DLD1 (cell line): Measurements from ENCODE around the gene KRT72.
"Not testable (repeated sequence)": the region's sequence is repeated elsewhere in the genome, so short reads cannot be mapped to it uniquely, and the experiment has no call there.

Source experiments
- in situ Hi-C: cut with HindIII; loops from 2 replicates; pipeline ENCODE4 v1.10.0; 2017; ENCODE audit warnings: low sequenced_read_pairs

The KRT72 gene

DNA sequence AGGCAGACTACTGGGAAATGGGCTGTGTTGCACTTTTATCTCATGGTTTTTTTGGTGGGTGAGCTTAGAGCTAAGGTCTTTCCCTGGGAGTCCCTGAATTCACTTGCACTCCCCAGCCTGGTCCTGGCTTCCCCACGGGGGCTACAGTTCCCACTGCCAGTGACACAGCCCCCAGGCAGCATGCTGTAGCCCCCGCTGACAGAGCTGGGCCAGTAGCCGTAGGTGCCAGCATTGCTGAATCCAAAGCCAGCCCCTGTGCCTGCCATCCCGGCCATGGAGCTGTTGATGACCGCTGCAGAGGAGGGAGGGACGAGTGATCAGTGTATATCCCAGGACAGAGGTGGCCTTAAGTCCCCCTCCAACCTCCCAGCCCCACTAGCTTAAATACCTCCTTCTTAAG, 6.9 kb upstream of the KRT72 start:
- in situ Hi-C loops: no loop called here

DNA sequence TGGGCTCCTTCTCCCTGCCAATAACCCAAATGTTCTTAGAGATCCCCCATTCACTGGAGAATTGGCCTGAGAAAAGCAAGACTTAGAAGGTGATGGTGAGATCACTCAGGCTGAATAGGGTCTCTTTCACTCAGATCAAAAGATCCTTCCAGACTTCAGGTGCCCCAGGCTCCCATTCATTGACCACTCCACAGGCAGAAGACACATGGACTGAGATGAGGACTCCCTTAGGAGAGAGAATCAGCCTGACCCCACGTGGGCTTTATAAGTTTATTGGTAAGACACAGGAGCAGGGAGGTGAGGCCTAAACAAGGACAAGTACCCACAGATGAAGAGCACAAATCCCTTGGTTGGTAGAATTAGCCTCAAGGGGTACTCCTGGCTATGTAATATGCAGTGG, 6.1 kb upstream of the KRT72 start:
- in situ Hi-C loops: no loop called here

- in situ Hi-C loops: no loop called here
Observed at GRCh38 chr12:52606581-52607218, 5.4 kb upstream of the KRT72 start.

DNA sequence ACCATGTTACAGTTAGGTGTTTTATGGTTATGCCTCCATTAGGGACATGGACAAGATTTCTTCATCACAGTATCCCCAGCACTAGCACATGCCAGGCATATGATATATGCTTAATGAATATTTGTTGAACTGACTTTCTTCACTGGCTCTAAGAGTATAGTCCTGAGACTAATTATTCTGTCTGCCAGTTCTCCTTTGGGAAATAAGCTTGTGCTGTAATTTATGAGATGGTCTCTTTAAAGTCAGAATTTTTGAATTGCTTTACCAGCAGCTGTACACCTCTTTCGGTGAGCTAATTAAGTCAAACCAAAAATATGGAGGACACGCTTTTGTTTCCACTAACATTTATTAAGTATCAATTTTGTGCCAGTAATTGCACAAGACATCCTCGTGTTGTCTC, 4.8 kb upstream of the KRT72 start:
- in situ Hi-C loops: no loop called here

DNA sequence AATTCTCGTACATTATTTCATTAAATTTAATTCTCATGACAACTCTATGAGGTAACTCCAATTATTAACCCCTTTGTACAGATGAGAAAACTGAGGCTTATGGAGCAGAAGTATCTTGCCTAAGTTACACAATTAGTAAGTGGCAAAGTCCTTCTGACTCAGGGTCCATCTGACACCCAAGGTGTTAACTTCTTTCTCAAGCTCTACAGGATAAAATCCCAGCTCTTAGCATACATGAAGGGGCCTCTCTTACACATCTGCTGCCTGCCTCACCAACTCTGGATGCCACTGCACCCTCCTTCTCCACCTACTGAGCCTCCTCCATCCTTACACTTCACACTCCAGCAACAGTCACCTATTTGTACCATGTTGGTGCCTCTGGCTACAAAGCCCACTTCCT, 4.3 kb upstream of the KRT72 start:
- in situ Hi-C loops: no loop called here

GRCh38 chr12:52604859-52605258, 3.6 kb upstream of the KRT72 start:
- in situ Hi-C loops: no loop called here

- in situ Hi-C loops: no loop called here
Observed at GRCh38 chr12:52603314-52603713, 2.1 kb upstream of the KRT72 start.

DNA sequence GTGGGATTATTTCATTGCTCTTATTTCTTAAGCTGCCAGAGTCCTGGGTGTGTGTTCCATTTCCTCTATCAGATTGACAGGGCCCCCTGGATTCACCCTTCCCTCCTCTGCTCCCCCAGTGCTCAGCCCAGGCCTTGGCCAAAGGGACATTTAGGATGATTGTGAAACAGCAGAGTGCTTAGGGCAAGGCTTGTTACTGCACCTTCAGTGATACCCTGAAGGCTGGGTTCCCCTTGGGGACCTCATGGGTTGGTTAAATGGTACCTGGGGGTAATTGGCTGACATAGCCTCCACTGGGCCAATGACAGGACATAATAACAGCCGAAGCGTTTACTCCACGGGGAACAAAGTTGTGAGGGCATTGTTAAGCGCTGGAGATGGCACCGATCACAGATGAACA, 1.3 kb upstream of the KRT72 start:
- in situ Hi-C loops: no loop called here

DNA sequence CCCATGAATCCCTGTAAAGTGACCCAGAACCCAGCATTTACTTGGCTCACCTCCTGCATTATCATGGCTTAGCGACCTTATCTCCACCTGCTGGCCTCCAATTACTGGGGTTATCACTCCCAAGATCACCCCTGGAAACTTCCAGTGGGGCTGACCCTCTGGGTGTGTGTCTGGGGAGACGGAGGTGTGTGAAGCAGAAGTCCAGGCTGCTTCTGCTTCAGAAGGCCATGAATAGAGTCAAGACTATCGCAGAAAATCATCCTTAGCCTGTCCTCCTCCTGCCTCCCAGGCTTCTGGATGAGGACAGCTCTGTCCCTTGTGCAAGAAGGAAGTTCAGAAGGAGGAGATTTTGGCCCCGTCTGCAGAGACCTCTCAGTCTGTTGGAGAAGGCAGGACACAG, 408 bp upstream of the KRT72 start:
- in situ Hi-C loops: no loop called here

DNA sequence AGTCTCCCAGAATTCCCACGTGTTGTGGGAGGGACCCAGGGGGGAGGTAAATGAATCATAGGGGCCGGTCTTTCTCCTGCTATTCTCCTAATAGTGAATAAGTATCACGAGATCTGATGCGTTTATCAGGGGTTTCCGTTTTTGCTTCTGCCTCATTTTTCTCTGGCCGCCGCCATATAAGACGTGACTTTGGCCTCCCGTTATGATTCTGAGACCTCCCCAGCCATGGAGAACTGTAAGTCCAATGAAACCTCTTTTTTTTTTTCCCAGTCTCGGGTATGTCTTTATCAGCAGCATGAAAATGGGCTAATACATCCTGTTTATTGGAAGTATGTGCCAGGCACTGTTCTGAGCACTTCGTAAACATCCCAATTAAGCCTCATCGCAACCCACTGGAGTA, 788 bp downstream of the KRT72 start:
- in situ Hi-C loops: no loop called here

GRCh38 chr12:52600071-52600470, 1.2 kb downstream of the KRT72 start:
- in situ Hi-C loops: no loop called here

- in situ Hi-C loops: no loop called here
Observed at GRCh38 chr12:52598966-52599365, 2.3 kb downstream of the KRT72 start.

DNA sequence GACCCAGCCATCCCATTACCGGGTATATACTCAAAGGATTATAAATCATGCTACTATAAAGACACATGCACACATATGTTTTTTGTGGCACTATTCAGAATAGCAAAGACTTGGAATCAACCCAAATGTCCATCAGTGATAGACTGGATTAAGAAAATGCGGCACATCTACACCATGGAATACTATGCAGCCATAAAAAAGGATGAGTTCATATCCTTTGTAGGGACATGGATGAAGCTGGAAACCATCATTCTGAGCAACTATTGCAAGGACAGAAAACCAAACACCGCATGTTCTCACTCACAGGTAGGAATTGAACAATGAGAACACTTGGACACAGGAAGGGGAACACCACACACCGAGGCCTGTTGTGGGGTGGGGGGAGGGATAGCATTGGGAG, 7.0 kb downstream of the KRT72 start:
- in situ Hi-C loops: not testable (repeated sequence)

DNA sequence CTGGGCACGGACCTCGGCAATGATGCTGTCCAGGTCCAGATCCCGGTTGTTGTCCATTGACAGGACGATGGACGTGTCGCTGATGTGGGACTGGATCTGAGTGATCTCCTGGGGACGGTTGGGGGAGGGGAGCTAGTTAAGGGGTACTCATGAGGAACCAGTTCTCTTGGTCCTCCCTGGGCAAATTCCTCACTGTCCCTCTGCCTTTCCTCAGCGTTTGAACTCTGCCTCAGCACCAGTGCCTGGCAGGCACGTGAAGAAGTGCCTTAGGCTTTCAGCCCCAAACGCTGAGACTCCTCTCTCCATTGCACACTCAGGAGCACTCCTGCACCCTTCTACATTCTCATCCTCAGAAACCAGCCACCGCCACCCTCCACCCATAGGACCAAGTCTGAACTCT, 9.7 kb downstream of the KRT72 start:
- in situ Hi-C loops: no loop called here

- in situ Hi-C loops: no loop called here
Observed at GRCh38 chr12:52590021-52590420, 11.2 kb downstream of the KRT72 start.

GRCh38 chr12:52587563-52587962, 13.7 kb downstream of the KRT72 start:
- in situ Hi-C loops: no loop called here

DNA sequence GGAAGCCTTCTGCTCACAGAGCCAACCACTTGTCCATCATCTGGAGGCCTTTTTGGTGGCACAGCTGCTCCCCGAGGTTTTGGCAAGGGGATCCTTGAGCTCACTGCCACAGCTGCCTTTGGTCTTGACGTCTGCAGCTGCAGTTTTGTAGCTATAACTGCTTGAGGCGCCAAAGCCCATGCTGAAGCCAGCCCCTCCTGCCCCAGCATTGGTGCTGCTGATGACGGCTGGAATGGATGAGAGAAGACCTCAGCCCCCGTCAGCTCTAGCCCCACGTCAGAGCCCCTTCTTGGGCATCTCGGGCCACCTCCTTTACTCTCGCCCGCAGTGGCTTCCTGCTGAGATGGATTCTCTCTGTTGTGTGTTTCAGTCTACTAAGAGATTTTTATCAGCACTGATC, 15.3 kb downstream of the KRT72 start:
- in situ Hi-C loops: no loop called here

DNA sequence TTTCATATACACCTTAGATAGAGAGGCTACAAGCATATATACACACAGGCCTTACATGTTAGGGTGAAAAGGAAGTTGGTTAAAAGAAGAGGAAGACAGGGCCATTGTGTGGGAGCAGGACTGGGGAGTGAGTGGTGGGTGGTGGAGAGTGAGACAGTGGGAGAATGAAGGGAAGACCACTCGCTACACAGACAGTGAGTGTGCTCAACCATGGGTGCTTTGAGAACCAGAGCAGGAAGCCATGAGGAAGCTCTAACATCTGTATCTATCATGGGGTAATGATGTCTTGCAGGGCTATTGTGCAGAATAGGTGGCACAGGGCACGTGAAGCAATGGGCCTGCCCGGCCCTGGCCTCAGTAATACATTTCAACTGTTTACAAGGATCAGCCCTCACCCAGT, 16.2 kb downstream of the KRT72 start:
- in situ Hi-C loops: no loop called here

GRCh38 chr12:52584156-52584682, 17.0 kb downstream of the KRT72 start:
- in situ Hi-C loops: no loop called here

- in situ Hi-C loops: no loop called here
Observed at GRCh38 chr12:52582971-52583456, 18.2 kb downstream of the KRT72 start.

DNA sequence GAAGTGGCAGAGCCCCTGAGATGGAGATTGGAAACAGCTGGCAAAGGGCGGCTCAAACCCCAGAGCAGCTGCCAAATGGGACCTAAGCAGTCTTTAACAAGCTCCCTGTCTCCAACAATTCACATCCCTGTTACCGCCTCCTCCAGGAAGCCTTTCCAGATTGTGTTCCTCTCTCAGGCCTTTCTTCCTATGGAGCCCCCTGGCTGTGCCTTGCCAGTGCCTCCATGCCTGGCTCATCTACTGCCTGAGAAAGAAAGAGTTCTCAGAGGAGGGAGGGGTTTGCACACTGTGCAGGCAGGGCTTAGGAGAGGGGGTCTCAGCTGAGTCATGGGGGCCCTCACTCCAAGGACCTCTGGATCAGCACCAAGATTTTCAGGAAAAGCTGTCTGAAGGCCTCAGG, 18.8 kb downstream of the KRT72 start:
- in situ Hi-C loops: no loop called here

- in situ Hi-C loops: no loop called here
Observed at GRCh38 chr12:52581481-52581880, 19.8 kb downstream of the KRT72 start.

DNA sequence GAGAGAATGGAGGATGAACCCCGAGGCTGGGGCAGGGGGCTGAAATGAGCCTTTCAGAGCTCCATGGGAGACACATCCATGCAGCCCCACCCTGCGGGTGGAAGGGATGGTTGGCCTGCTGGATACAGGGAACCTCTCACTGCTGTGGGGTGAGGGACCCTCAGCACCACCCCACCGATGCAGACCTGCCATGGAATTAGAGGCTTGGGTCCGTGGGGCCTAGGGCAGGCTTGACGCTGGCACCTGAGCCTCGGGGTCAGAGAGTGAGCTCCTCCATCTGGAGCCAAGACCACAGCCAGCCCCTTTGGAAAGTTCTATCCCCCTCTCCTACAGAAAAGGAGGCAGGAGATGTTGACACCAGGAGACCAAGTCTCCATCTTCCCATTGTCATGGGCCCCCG, 20.2 kb downstream of the KRT72 start:
- in situ Hi-C loops: no loop called here
